K562 (cell line): ENCODE data around the gene HPS5. TPM values are rescaled to one million over a fixed set of nuclear protein-coding genes. Genes with fewer than 3 reads are reported as not detected.
A peak's percentile ranks its signal among the peaks of the same experiment; 100 is the strongest.

Experiments used
- CEBPB ChIP-seq: fragments of 450-650 bp; IDR thresholded peaks from 2 replicates; pipeline ENCODE4 v1.6.1; 2016; ENCODE audit warnings: missing genetic modification characterization, missing compliant biosample characterization
- CHD4 ChIP-seq: fragments of 200-600 bp; sonication (generic); IDR thresholded peaks from 3 replicates; pipeline ENCODE4 v1.6.1; 2012; ENCODE audit warnings: low read depth, mild to moderate bottlenecking, mixed read lengths, low read length, inconsistent platforms; ENCODE audit not compliant: insufficient read depth, insufficient replicate concordance, poor library complexity, severe bottlenecking
- ETV5 ChIP-seq: sonication (generic); formaldehyde crosslinking; IDR thresholded peaks from 2 replicates; pipeline ENCODE4 v1.4.0; 2020; ENCODE audit warnings: low read depth, mild to moderate bottlenecking, missing genetic modification reagents
- FOXP4 ChIP-seq: sonication (generic); formaldehyde crosslinking; IDR thresholded peaks from 2 replicates; pipeline ENCODE4 v1.8.0; 2022; ENCODE audit warnings: mild to moderate bottlenecking, missing genetic modification reagents, borderline replicate concordance
- ILK ChIP-seq: fragments of 450-650 bp; IDR thresholded peaks from 2 replicates; pipeline ENCODE4 v1.6.1; 2016; ENCODE audit warnings: missing genetic modification characterization, low read depth, mild to moderate bottlenecking, missing compliant biosample characterization, moderate library complexity, borderline replicate concordance
- MAFF ChIP-seq: IDR thresholded peaks from 2 replicates; pipeline ENCODE4 v1.6.1; 2012; ENCODE audit warnings: low read length, improper control_type of control experiment
- MEF2A ChIP-seq: IDR thresholded peaks from 2 replicates; pipeline ENCODE4 v1.6.1; 2011; ENCODE audit warnings: low read depth, mild to moderate bottlenecking, low read length, moderate library complexity; ENCODE audit not compliant: control insufficient read depth
- PHB2 ChIP-seq: fragments of 450-650 bp; IDR thresholded peaks from 2 replicates; pipeline ENCODE4 v1.6.1; 2017; ENCODE audit warnings: low read depth
- PYGO2 ChIP-seq: fragments of 450-650 bp; IDR thresholded peaks from 2 replicates; pipeline ENCODE4 v1.6.1; 2016; ENCODE audit warnings: mild to moderate bottlenecking, missing genetic modification characterization, moderate library complexity, missing compliant biosample characterization
- RAD51 ChIP-seq: fragments of 450-650 bp; IDR thresholded peaks from 2 replicates; pipeline ENCODE4 v1.7.1; 2016; ENCODE audit warnings: low read depth, mild to moderate bottlenecking, borderline replicate concordance
- RBM15 ChIP-seq: fragments of 200-400 bp; formaldehyde crosslinking; IDR thresholded peaks from 2 replicates; pipeline ENCODE4 v1.6.1; 2018; ENCODE audit warnings: mild to moderate bottlenecking, low read length, moderate library complexity; ENCODE audit not compliant: insufficient read depth
- SREBF1 ChIP-seq: fragments of 150-350 bp; IDR thresholded peaks from 2 replicates; pipeline ENCODE4 v1.6.1; 2014; ENCODE audit warnings: antibody characterized with exemption, low read depth, low read length, borderline replicate concordance
- TAL1 ChIP-seq: fragments of 450-650 bp; IDR thresholded peaks from 2 replicates; pipeline ENCODE4 v1.6.1; 2016; ENCODE audit warnings: mild to moderate bottlenecking
- TCF7 ChIP-seq: sonication (generic); IDR thresholded peaks from 2 replicates; pipeline ENCODE4 v1.6.1; 2016; ENCODE audit warnings: antibody characterized with exemption, borderline replicate concordance
- TRIM28 ChIP-seq: fragments of 450-650 bp; IDR thresholded peaks from 2 replicates; pipeline ENCODE4 v1.6.1; 2017
- TSHZ1 ChIP-seq: fragments of 250-450 bp; sonication (Bioruptor Pico); IDR thresholded peaks from 2 replicates; pipeline ENCODE4 v1.4.0; 2020; ENCODE audit warnings: mild to moderate bottlenecking, moderate library complexity
- U2AF2 ChIP-seq: fragments of 200-400 bp; formaldehyde crosslinking; optimal IDR thresholded peaks from 2 replicates; pipeline ENCODE3; 2017; ENCODE audit warnings: low read depth, mild to moderate bottlenecking, low read length
- VEZF1 ChIP-seq: fragments of 200-800 bp; sonication (Bioruptor generic); IDR thresholded peaks from 2 replicates; pipeline ENCODE4 v1.6.1; 2017; ENCODE audit warnings: missing genetic modification characterization, missing compliant biosample characterization
- ZBTB8A ChIP-seq: fragments of 450-650 bp; IDR thresholded peaks from 2 replicates; pipeline ENCODE4 v1.6.1; 2018; ENCODE audit warnings: mild to moderate bottlenecking, moderate library complexity; ENCODE audit not compliant: partially characterized antibody
- ZNF23 ChIP-seq: fragments of 250-450 bp; sonication (Bioruptor Pico); IDR thresholded peaks from 2 replicates; pipeline ENCODE4 v1.4.0; 2020; ENCODE audit warnings: mild to moderate bottlenecking
- ZNF41 ChIP-seq: fragments of 250-450 bp; sonication (Bioruptor Pico); conservative IDR thresholded peaks from 2 replicates; pipeline ENCODE4 v1.4.0; 2020; ENCODE audit warnings: mild to moderate bottlenecking
- polyA plus RNA-seq, 8 experiments: library from polyadenylated mRNA; depleted of rRNA in 4 of 8; stranded (reverse) in 5 of 8; unstranded in 3 of 8; fragments of >200 nt; fragmentation: Nextera tagmentation in 2 of 8; fragmentation: Illumina TruSeq in 1 of 8; extraction: Ambion mirVana in 2 of 8; extraction: Trizol in 1 of 8; gene quantifications; 2 replicates each; pipeline versions ENCODE4 v1.2.1 to v1.2.3, GENCODE V29; 2011 to 2014; ENCODE audit warnings: inconsistent platforms in 1 of 8, missing spikeins in 1 of 8
- total RNA-seq, 7 experiments: library from RNA; depleted of rRNA in 6 of 7; stranded (reverse); fragments of >200 nt in 6 of 7; fragmentation: Illumina TruSeq in 2 of 7; extraction: Trizol in 2 of 7; gene quantifications; 2 replicates each; pipeline versions ENCODE4 v1.2.1 to v1.2.3, GENCODE V29; 2011 to 2021; ENCODE audit warnings: low replicate concordance in 1 of 7

The HPS5 gene
- total and polyA plus RNA-seq, 9 of the 15 experiments (the other 6 are each of a cell fraction or from before 2014, with no cell fraction given), result 12.2 to 28.1 (median 16.8) TPM

- TF ChIP-seq ETV5 (peak; percentile 71), PHB2 (no peak), PYGO2 (tag) (no peak), TCF7 (no peak), RBM15 (no peak), CHD4 (no peak), ILK (tag) (no peak), ZNF41 (CRISPR knock-in tag) (no peak), CEBPB (no peak), MAFF (no peak), FOXP4 (CRISPR knock-in tag) (peak; percentile 63; the same call in 1 of the 2 replicates), U2AF2 (no peak), TAL1 (no peak), TRIM28 (peak; percentile 24; the same call in 1 of the 2 replicates), MEF2A (no peak), ZBTB8A (no peak), VEZF1 (CRISPR knock-in tag) (peak; percentile 78), TSHZ1 (CRISPR knock-in tag) (no peak), SREBF1 (peak; percentile 75; the same call in 1 of the 2 replicates), RAD51 (peak; percentile 99), ZNF23 (CRISPR knock-in tag) (no peak)
Measured at GRCh38 chr11:18321969-18322711, at the start of gene HPS5, which contains the start of gene GTF2H1 (continued).
